Measurements from ENCODE around the gene COP1. TPM values are rescaled to one million over a fixed set of nuclear protein-coding genes. Genes with fewer than 3 reads are reported as not detected.
A peak's percentile ranks its signal among the peaks of the same experiment; 100 is the strongest.

Gene COP1
- total and polyA plus RNA-seq, 10 of the 15 experiments (the other 5 are each of a cell fraction or from before 2014, with no cell fraction given) = 17.7 to 49.9 (median 38.7) TPM

DNA sequence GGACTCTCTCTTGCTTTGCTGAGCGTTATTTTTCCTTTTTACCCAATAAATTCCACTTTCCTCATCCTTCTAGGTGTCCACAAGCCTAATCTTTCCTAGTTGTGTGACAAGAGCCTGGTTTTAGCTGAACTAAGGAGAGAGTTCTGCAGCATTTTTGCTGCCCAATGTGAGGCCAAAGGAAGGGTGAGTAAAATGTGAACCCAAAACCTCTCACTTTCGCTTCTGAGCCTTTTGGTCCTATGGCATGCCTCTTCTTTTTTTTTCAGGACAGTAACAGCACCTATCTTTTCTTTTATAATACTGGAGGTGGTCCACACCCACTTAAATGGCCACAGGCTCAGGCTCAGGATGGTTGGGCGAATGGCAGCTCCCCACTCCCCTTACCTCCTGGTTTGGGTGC is 111.1 kb downstream of the COP1 start:
- FAIRE-seq (no peak), ATAC-seq (peak; percentile 71), DNase-seq (ENCODE audit: low read depth, low spot score) (no peak)
- H3K9me3 ChIP-seq (replicated peaks; ENCODE audit: control insufficient read depth, insufficient read depth, low read length) = no peaks in the 10 kb centered on the region
- H3K4me2 ChIP-seq (ENCODE audit: control insufficient read depth, insufficient read depth) = no peak overlapping the region
- in situ Hi-C loops (cut with MboI) (no loop called here), intact Hi-C loops (cut with micrococcal nuclease; ENCODE audit: unreplicated experiment) (no loop called here)
- WGBS (ENCODE audit: insufficient coverage, insufficient replicate concordance, low lambda C conversion rate, missing lambda C conversion rate) = 96% methylated on average over 3 of the region's 3 CpGs
- no peaks in the 10 kb centered on the region for H3K27me3 ChIP-seq (replicated peaks in 1 of 2; ENCODE audit: control insufficient read depth in 2 of 2, insufficient read depth in 2 of 2, low read length in 1 of 2)
- H3K79me2 ChIP-seq (ENCODE audit: control insufficient read depth, insufficient read depth, low read length) = no peaks in the 10 kb centered on the region
- CTCF ChIA-PET = interaction anchor here (1.1 to 1.2 kb wide), 2 partner anchors 8 to 944 kb away, joined by 3 to 4 read pairs; no protein-coding TSS in a partner anchor
- peaks cover 0 to 9% of the 10 kb centered on the region in 2 experiments; a peak in 1 of 4 replicates for H3K36me3 ChIP-seq (ENCODE audit: control insufficient read depth in 2 of 2, insufficient read depth in 2 of 2, low read length in 1 of 2)
- no peak overlapping the region for H3K9ac ChIP-seq (ENCODE audit: control insufficient read depth, insufficient read depth, low read length)
- H3K4me1 ChIP-seq (ENCODE audit: control insufficient read depth, insufficient read depth, low read length) = peaks cover 6% of the 10 kb centered on the region; the same call in 1 of the 2 replicates
- H4K20me1 ChIP-seq (ENCODE audit: control insufficient read depth, insufficient read depth) = no peaks in the 10 kb centered on the region
- no TSS peak for BruUV-seq (replicated peaks)
- TF ChIP-seq E4F1 (IDR thresholded peaks at IDR 0.05; ENCODE audit: borderline replicate concordance, partially characterized antibody) (no peak), RB1 (IDR thresholded peaks at IDR 0.05; ENCODE audit: borderline replicate concordance) (no peak), PKNOX1 (IDR thresholded peaks at IDR 0.05) (no peak), ZNF384 (IDR thresholded peaks at IDR 0.05; ENCODE audit: borderline replicate concordance, low read depth, low read length) (no peak), MTA2 (IDR thresholded peaks at IDR 0.05; ENCODE audit: low read depth) (no peak), CEBPZ (IDR thresholded peaks at IDR 0.05; ENCODE audit: low read depth, low read length) (no peak)
- H2AFZ ChIP-seq (ENCODE audit: control insufficient read depth, low read depth, low read length) = no peak overlapping the region
- POLR2A ChIA-PET = no interaction called here
- RAD21 ChIA-PET (ENCODE audit: unreplicated experiment) = no interaction called here
- H3K4me3 ChIP-seq = no peak overlapping the region
- SMC1A ChIA-PET (ENCODE audit: uncharacterized antibody, unreplicated experiment) = no interaction called here
- H3K27ac ChIP-seq (ENCODE audit: control insufficient read depth, insufficient read depth) = no peak overlapping the region
